Urinary bladder (tissue), 4 donors: ENCODE measurements around the gene C10orf53. TPM values are rescaled to one million over a fixed set of nuclear protein-coding genes. Genes with fewer than 3 reads are reported as not detected.

Experiments
- DNase-seq: peaks from one replicate; pipeline ENCODE4 v3.0.0-alpha.2; 2015; ENCODE audit errors: extremely low spot score
- H3K27ac ChIP-seq: one replicate; pipeline ENCODE4 v1.5.1; 2013; ENCODE audit warnings: low read depth, mild to moderate bottlenecking, moderate library complexity
- H3K36me3 ChIP-seq: one replicate; pipeline ENCODE4 v1.6.1; 2013; ENCODE audit warnings: mild to moderate bottlenecking, moderate library complexity; ENCODE audit not compliant: insufficient read depth
- H3K4me1 ChIP-seq: one replicate; pipeline ENCODE4 v1.6.1; 2013; ENCODE audit warnings: mild to moderate bottlenecking, moderate library complexity; ENCODE audit not compliant: insufficient read depth
- H3K4me3 ChIP-seq: one replicate; pipeline ENCODE4 v1.5.1; 2013; ENCODE audit warnings: low read depth, low read length
- WGBS: extraction: QIAGEN DNeasy Blood & Tissue Kit; methylation state at CpG from one replicate; pipeline ENCODE4 v1.1.7; 2013; 5-methylcytosine and 5-hydroxymethylcytosine counted together
- polyA plus RNA-seq: library from polyadenylated mRNA; stranded (reverse); fragments of 200-250 nt; gene quantifications from one replicate; pipeline ENCODE4 v1.2.3, GENCODE V29; 2013
- total RNA-seq: library from RNA; depleted of rRNA; stranded (reverse); fragments of >200 nt; gene quantifications from one replicate; pipeline ENCODE4 v1.2.3, GENCODE V29; 2014
- donor health status: healthy with polysubstance abuse.
- donor health status: healthy.

C10orf53 gene
- total and polyA plus RNA-seq, 2 donors: not detected

- no peaks in the 10 kb centered on the region for H3K4me1 ChIP-seq
- H3K4me3 ChIP-seq: no peak overlapping the region
- H3K36me3 ChIP-seq: no peaks in the 10 kb centered on the region
- 76% methylated on average over 7 of the region's 7 CpGs for WGBS
- no peak for DNase-seq
- no peak overlapping the region for H3K27ac ChIP-seq
Measured at GRCh38 chr10:49741108-49741995, 61.9 kb downstream of the C10orf53 start.

GRCh38 chr10:49742683-49743463 lies 63.4 kb downstream of the C10orf53 start:
- no peak overlapping the region for H3K27ac ChIP-seq
- 87% methylated on average over 23 of the region's 23 CpGs for WGBS
- no peaks in the 10 kb centered on the region for H3K36me3 ChIP-seq
- H3K4me3 ChIP-seq: no peak overlapping the region
- no peaks in the 10 kb centered on the region for H3K4me1 ChIP-seq
- no peak for DNase-seq

DNA sequence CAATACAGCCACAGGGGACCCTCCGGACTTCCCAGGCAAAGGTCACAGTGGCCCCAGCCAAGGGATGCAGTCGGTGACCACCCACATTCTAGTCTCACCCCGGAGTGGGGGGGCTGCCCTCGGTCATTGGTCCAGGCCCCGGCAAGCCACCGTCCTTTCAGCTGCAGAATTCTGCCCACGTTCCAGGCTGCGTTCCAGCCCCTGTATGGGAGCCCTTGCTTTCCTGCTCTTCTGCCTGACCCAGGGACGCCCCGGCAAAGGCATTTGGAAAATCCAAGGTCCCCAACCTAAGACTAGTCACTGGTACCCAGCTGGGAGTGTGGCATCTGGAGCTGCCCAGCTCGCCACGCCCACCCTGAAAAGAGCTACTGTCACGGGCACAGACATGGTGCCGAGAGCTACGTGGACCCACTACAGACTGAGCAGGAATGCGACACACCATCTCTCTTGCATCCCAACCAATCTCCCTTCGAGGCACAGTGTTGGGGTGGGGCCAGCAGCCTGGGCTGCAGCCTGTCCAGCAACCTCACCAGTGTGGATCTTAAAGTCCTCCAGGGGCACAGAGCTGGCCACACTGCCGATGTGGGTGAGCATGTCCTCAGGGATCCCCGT lies 64.1 kb downstream of the C10orf53 start:
- no peaks in the 10 kb centered on the region for H3K4me1 ChIP-seq
- no peak overlapping the region for H3K27ac ChIP-seq
- DNase-seq: no peak
- WGBS: 85% methylated on average over 19 of the region's 19 CpGs
- no peaks in the 10 kb centered on the region for H3K36me3 ChIP-seq
- H3K4me3 ChIP-seq: no peak overlapping the region

DNA sequence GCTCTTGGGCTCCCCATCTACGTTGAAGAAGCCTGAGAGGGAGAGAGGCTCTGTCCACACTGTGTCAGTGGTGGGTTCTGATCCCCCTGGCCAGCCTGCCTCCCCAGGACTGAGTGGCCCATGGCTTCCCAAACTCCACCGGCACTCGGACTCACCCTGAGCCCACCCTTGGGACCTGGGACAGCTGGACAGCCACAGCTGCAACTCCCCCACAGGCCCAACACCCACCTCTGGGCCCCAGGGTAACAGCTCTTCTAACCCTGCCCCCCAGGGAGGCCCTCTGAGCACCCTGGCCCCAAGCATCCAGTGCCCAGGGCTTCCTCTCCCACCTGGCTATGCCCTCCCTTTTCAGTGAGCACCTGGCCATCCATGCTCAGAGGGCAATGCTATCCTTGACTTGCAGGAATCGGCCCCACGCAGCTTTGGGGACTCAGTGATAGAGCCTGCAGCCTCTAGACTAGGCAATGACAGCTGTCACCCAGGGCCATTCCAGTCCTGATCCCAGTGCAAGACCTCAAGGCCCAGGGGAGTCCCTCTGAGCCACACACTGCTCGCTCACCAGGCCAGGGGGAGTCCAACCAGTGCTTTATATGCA lies 64.7 kb downstream of the C10orf53 start:
- 83% methylated on average over 6 of the region's 6 CpGs for WGBS
- DNase-seq: no peak
- Histone ChIP-seq H3K4me3 (no peak overlapping the region), H3K36me3 (no peaks in the 10 kb centered on the region), H3K27ac (no peak overlapping the region), H3K4me1 (no peaks in the 10 kb centered on the region)

GRCh38 chr10:49744924-49745605 lies 65.6 kb downstream of the C10orf53 start:
- Histone ChIP-seq H3K4me3 (no peak overlapping the region), H3K36me3 (no peaks in the 10 kb centered on the region), H3K4me1 (no peaks in the 10 kb centered on the region), H3K27ac (no peak overlapping the region)
- 85% methylated on average over 13 of the region's 13 CpGs for WGBS
- no peak for DNase-seq

DNA sequence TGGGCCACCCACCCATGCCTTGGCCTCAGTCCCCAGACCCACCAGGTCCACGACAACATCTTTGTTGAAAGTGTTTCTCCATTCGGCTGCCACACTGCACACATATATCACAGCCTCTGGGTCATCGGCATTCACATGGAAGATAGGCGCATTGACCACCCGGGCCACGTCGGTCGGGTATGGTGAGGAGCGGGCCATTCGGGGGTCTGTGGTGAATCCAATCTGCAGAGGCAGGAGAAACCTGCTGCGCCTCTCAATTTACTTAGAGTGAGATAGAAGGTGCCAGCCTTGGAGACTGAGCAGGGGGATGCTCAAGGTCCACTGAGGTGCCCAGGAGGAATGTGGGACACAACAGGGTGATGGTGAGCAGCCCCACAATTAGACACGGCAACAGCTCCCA lies 66.3 kb downstream of the C10orf53 start:
- Histone ChIP-seq H3K36me3 (no peaks in the 10 kb centered on the region), H3K27ac (no peak overlapping the region), H3K4me1 (no peaks in the 10 kb centered on the region), H3K4me3 (no peak overlapping the region)
- DNase-seq: no peak
- WGBS: 92% methylated on average over 12 of the region's 12 CpGs

DNA sequence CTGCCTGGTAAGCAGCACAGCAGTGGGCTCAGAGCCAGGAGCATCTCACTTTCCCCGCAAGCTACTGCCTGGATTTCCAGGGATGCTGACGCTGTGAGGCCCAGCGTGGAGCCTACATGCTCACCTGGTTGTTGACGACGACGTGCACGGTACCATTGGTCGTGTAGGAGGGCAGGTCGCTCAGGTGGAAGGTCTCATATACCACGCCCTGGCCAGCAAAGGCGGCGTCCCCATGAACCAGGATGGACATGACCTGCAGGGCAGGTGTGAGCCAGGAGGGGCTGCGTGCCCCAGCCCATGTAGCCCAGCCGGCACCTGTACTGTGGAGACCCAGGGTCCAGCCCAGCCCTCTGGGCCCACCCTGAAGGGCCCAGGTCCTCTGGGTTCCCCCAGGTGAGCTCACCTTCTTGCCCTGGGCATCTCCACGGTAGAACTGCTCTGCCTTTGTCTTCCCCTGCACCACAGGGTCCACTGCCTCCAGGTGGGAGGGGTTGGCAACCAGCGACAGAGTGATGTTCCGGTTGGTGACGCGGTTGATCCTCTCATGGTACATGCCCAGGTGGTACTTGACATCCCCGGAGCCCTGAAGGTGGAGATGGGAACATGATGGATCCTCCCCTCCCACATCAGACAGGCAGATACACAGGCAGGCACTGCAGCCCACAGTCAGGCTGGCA lies 67.3 kb downstream of the C10orf53 start:
- Histone ChIP-seq H3K4me1 (no peaks in the 10 kb centered on the region), H3K36me3 (no peaks in the 10 kb centered on the region), H3K4me3 (no peak overlapping the region), H3K27ac (no peak overlapping the region)
- DNase-seq: no peak
- WGBS: 92% methylated on average over 20 of the region's 20 CpGs

Other genes starting within 250 kb of the C10orf53 start
- gene ERCC6, start 140.5 kb upstream of the C10orf53 start, total RNA-seq: 27.1 TPM
- gene ERCC6, start 140.5 kb upstream of the C10orf53 start, polyA plus RNA-seq: 5.9 TPM
- gene SLC18A3, start 69.3 kb upstream of the C10orf53 start, total RNA-seq: 0.11 TPM
- 0.70 TPM for gene SLC18A3, start 69.3 kb upstream of the C10orf53 start, polyA plus RNA-seq
- gene CHAT, start 65.6 kb upstream of the C10orf53 start, total RNA-seq: not detected
- gene CHAT, start 65.6 kb upstream of the C10orf53 start, polyA plus RNA-seq: 0.14 TPM
- 0.79 TPM for gene OGDHL, start 82.7 kb downstream of the C10orf53 start, total RNA-seq
- gene OGDHL, start 82.7 kb downstream of the C10orf53 start, polyA plus RNA-seq: 0.87 TPM